PC-3 (cell line): Measurements from ENCODE around the gene PCDH18. TPM values are rescaled to one million over a fixed set of nuclear protein-coding genes. Genes with fewer than 3 reads are reported as not detected.
A peak's percentile ranks its signal among the peaks of the same experiment; 100 is the strongest.

Experiments used
- ATAC-seq: fragments of 200-7000 bp; cut with Tn5 transposase; 2 replicates; pipeline ENCODE4 v1.9.1; 2020; ENCODE audit warnings: mild to moderate bottlenecking, moderate library complexity
- BruUV-seq: library from RNA; stranded (reverse); fragments of 400-500 nt; replicated peaks from 2 replicates; lab custom pipeline; 2021; lab: Mats Ljungman, UMichigan
- CTCF ChIA-PET: fragments of 300-600 bp; sonication (Branson Sonifier 250); formaldehyde crosslinking; loops from one replicate; lab custom pipeline; 2022; ENCODE audit warnings: antibody characterized with exemption; lab: Charles Lee
- POLR2A ChIA-PET: fragments of 300-600 bp; sonication (Branson Sonifier 250); formaldehyde crosslinking; loops from one replicate; lab custom pipeline; 2022; ENCODE audit warnings: antibody characterized with exemption; ENCODE audit not compliant: unreplicated experiment; lab: Charles Lee
- DNase-seq: peaks from one replicate; pipeline ENCODE4 v3.0.0-alpha.2; 2015
- H2AFZ ChIP-seq: fragments of 300-600 bp; sonication (generic); 2 replicates; pipeline ENCODE4 v1.6.0; 2016; ENCODE audit warnings: antibody characterized with exemption, low read length
- H3F3A ChIP-seq: fragments of 300-600 bp; sonication (generic); one replicate; pipeline ENCODE4 v1.6.0; 2017; ENCODE audit warnings: antibody characterized with exemption, low read length, control low read depth, mild to moderate bottlenecking; ENCODE audit not compliant: unreplicated experiment
- H3K27ac ChIP-seq: fragments of 300-600 bp; sonication (generic); 2 replicates; pipeline ENCODE4 v1.5.1; 2016; ENCODE audit warnings: mild to moderate bottlenecking, low read length
- H3K27me3 ChIP-seq: fragments of 300-600 bp; sonication (generic); 2 replicates; pipeline ENCODE4 v1.6.1; 2016; ENCODE audit warnings: low read length, mixed read lengths
- H3K36me3 ChIP-seq: fragments of 300-600 bp; sonication (generic); 2 replicates; pipeline ENCODE4 v1.6.1; 2016; ENCODE audit warnings: low read depth, mixed run types, low read length, mixed read lengths
- H3K4me1 ChIP-seq: fragments of 300-600 bp; sonication (generic); 2 replicates; pipeline ENCODE4 v1.5.1; 2016; ENCODE audit warnings: low read length; ENCODE audit not compliant: insufficient read depth
- H3K4me2 ChIP-seq: fragments of 300-600 bp; sonication (generic); 2 replicates; pipeline ENCODE4 v1.6.0; 2016; ENCODE audit warnings: low read length
- H3K4me3 ChIP-seq: fragments of 300-600 bp; sonication (generic); 2 replicates; pipeline ENCODE4 v1.5.1; 2016; ENCODE audit warnings: mild to moderate bottlenecking, low read length, mixed read lengths
- H3K79me2 ChIP-seq: fragments of 300-600 bp; sonication (generic); 2 replicates; pipeline ENCODE4 v1.6.1; 2017; ENCODE audit warnings: low read length, mixed read lengths
- H3K9ac ChIP-seq: fragments of 300-600 bp; sonication (generic); 2 replicates; pipeline ENCODE4 v1.6.0; 2016; ENCODE audit warnings: mild to moderate bottlenecking, low read length
- H3K9me2 ChIP-seq: fragments of 300-600 bp; sonication (generic); replicated peaks from 2 replicates; pipeline ENCODE4 v1.6.1; 2016; ENCODE audit warnings: mixed run types, low read length, mixed read lengths
- H3K9me3 ChIP-seq: fragments of 300-600 bp; sonication (generic); 2 replicates; pipeline ENCODE4 v1.6.1; 2016; ENCODE audit warnings: low read length, mixed read lengths
- H4K20me1 ChIP-seq: fragments of 300-600 bp; sonication (generic); 2 replicates; pipeline ENCODE4 v1.6.1; 2016; ENCODE audit warnings: low read length, mixed read lengths
- EZH2 ChIP-seq: fragments of 300-600 bp; sonication (generic); IDR thresholded peaks from one replicate; pipeline ENCODE4 v1.6.1; 2017; ENCODE audit warnings: antibody characterized with exemption, mild to moderate bottlenecking, low read length; ENCODE audit not compliant: unreplicated experiment
- EZH2phosphoT487 ChIP-seq: fragments of 300-600 bp; sonication (generic); IDR thresholded peaks from 2 replicates; pipeline ENCODE4 v1.6.1; 2018; ENCODE audit warnings: mild to moderate bottlenecking, antibody characterized with exemption, low read length, borderline replicate concordance
- intact Hi-C: fragments of 100-400 bp; cut with micrococcal nuclease; formaldehyde crosslinking; loops from 2 replicates; pipeline ENCODE4 v1.9.0; 2023
- total RNA-seq: library from RNA; depleted of rRNA; stranded (reverse); fragments of >200 nt; gene quantifications from 2 replicates; pipeline ENCODE4 v1.2.3, GENCODE V29; 2014
- TF ChIP-seq, protein P1 (sequence below): fragments of 300-600 bp; sonication (generic); conservative IDR thresholded peaks from 2 replicates; pipeline ENCODE4 v1.5.1; 2017; ENCODE audit warnings: antibody characterized with exemption, low read depth, mild to moderate bottlenecking, low read length

Gene PCDH18
- total RNA-seq, 1 experiment from 2014 or later, result 1.6 TPM

DNA sequence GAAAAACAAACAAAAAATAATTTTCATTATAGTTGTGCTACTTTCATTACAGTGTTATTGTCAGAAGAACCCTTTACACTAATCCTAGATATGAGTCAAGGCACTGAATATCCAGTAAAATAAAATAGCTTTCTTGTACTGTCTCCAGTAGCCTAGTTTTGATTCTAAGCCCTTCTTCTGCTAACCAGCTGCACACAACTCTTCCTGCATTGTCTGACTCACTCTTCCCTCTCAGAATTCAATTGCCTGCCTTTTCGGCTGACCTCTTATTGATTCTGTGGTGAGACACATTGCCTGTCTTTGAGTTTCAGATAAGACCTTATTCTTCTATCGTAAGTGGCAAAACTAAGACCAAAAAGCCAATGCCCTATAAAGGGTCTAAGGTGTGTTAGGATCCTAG lies 26.7 kb upstream of the PCDH18 start:
- no peak overlapping the region for H3K27ac ChIP-seq
- H3K9ac ChIP-seq, result no peak overlapping the region
- H3K79me2 ChIP-seq, result no peaks in the 10 kb centered on the region
- intact Hi-C loops, result no loop called here
- no TSS peak for BruUV-seq
- peak; percentile 52 for DNase-seq
- H2AFZ ChIP-seq, result no peak overlapping the region
- no peaks in the 10 kb centered on the region for H3K36me3 ChIP-seq
- CTCF ChIA-PET, result no interaction called here
- 0 out of 2 replicates have a peak overlapping the region, but pooled peaks have one; percentile 22 for H3K4me2 ChIP-seq
- no peaks in the 10 kb centered on the region for H4K20me1 ChIP-seq
- no peaks in the 10 kb centered on the region for H3F3A ChIP-seq
- ATAC-seq, result peak; percentile 89
- H3K27me3 ChIP-seq, result no peaks in the 10 kb centered on the region
- TF ChIP-seq EZH2 (no peak), EZH2phosphoT487 (no peak)
- TF ChIP-seq, protein P1, sequence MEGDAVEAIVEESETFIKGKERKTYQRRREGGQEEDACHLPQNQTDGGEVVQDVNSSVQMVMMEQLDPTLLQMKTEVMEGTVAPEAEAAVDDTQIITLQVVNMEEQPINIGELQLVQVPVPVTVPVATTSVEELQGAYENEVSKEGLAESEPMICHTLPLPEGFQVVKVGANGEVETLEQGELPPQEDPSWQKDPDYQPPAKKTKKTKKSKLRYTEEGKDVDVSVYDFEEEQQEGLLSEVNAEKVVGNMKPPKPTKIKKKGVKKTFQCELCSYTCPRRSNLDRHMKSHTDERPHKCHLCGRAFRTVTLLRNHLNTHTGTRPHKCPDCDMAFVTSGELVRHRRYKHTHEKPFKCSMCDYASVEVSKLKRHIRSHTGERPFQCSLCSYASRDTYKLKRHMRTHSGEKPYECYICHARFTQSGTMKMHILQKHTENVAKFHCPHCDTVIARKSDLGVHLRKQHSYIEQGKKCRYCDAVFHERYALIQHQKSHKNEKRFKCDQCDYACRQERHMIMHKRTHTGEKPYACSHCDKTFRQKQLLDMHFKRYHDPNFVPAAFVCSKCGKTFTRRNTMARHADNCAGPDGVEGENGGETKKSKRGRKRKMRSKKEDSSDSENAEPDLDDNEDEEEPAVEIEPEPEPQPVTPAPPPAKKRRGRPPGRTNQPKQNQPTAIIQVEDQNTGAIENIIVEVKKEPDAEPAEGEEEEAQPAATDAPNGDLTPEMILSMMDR, result no peak
- no peak overlapping the region for H3K4me3 ChIP-seq
- no peaks in the 10 kb centered on the region for H3K9me3 ChIP-seq
- no peaks in the 10 kb centered on the region for H3K9me2 ChIP-seq
- H3K4me1 ChIP-seq, result no peaks in the 10 kb centered on the region
- POLR2A ChIA-PET, result no interaction called here

DNA sequence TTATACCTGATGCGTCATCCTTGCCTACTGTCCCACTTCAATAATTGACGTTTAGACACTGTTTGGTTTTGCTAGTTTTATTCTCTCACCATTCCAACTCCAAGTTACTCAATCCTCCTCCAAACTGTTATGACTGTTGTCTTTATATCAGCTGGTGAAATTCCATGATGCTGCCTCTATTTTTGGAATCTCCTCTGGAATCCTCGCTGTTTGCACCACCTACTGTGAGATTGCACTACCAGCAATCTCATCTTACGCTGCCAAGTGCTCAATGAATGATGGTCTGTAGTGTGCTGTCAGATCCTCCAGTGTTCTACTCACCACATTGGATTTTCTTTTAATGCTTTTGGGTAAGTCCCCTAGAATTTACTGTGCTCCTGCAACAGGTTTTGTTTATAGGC lies 13.2 kb upstream of the PCDH18 start:
- ChIA-PET CTCF (no interaction called here), POLR2A (no interaction called here)
- Histone ChIP-seq H2AFZ (no peak overlapping the region), H4K20me1 (no peaks in the 10 kb centered on the region), H3F3A (no peaks in the 10 kb centered on the region), H3K9ac (no peak overlapping the region), H3K27ac (no peak overlapping the region), H3K4me3 (no peak overlapping the region), H3K9me2 (no peaks in the 10 kb centered on the region), H3K4me2 (no peak overlapping the region), H3K27me3 (no peaks in the 10 kb centered on the region), H3K9me3 (no peaks in the 10 kb centered on the region), H3K79me2 (no peaks in the 10 kb centered on the region), H3K4me1 (no peaks in the 10 kb centered on the region; the same call in 1 of the 2 replicates), H3K36me3 (no peaks in the 10 kb centered on the region)
- BruUV-seq, result no TSS peak
- intact Hi-C loops, result no loop called here
- DNase-seq (no peak), ATAC-seq (no peak)
- no peak for TF ChIP-seq EZH2
- TF ChIP-seq, protein P1, result no peak
- no peak for TF ChIP-seq EZH2phosphoT487

DNA sequence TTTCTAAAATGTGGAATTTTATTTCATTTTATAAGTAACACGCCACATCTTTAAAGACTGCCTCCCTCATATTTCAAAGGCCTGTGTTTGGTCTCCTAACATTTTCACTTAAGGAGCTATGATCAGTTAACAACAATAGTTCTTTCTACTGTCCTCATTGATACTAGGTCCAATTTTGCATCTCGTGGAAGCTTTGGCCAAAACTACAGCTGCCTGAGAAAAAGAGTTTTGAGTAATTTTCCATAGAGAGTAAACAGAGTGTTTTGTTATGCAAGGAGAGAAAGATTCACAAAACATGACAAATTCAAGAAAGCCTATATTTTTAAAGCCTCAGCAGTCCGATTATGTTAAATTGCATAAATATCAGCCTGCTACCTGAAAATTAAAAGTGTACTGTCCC lies 11.4 kb upstream of the PCDH18 start:
- DNase-seq (no peak), ATAC-seq (no peak)
- BruUV-seq, result no TSS peak
- H3K27ac ChIP-seq, result no peak overlapping the region
- ChIA-PET POLR2A (no interaction called here), CTCF (no interaction called here)
- no peaks in the 10 kb centered on the region; the same call in 1 of the 2 replicates for H3K4me1 ChIP-seq
- H3K79me2 ChIP-seq, result no peaks in the 10 kb centered on the region
- no peaks in the 10 kb centered on the region for H3K9me2 ChIP-seq
- TF ChIP-seq EZH2phosphoT487 (no peak), EZH2 (no peak)
- TF ChIP-seq, protein P1, result no peak
- no peaks in the 10 kb centered on the region for H3K9me3 ChIP-seq
- H3K36me3 ChIP-seq, result no peaks in the 10 kb centered on the region
- intact Hi-C loops, result no loop called here
- H3K4me2 ChIP-seq, result no peak overlapping the region
- no peak overlapping the region for H2AFZ ChIP-seq
- no peaks in the 10 kb centered on the region for H3K27me3 ChIP-seq
- H3F3A ChIP-seq, result no peaks in the 10 kb centered on the region
- H3K9ac ChIP-seq, result no peak overlapping the region
- no peaks in the 10 kb centered on the region for H4K20me1 ChIP-seq
- H3K4me3 ChIP-seq, result no peak overlapping the region
